SK-MEL-5 (cell line): ENCODE results near the gene DAZAP1. TPM values are rescaled to one million over a fixed set of nuclear protein-coding genes. Genes with fewer than 3 reads are reported as not detected.

Source experiments
- DNase-seq: peaks from one replicate; pipeline ENCODE4 v3.0.0-alpha.2; 2016; ENCODE audit warnings: low read depth, low spot score
- in situ Hi-C: cut with HindIII; loops from 2 replicates; pipeline ENCODE4 v1.10.0; 2016; ENCODE audit warnings: low sequenced_read_pairs, high pct_unique_total_duplicates, low pct_unique_long_range_greater_than_20kb
- total RNA-seq: library from RNA; depleted of rRNA; stranded (reverse); fragments of >200 nt; shearing (Covaris generic); gene quantifications from 2 replicates; pipeline ENCODE4 v1.2.3, GENCODE V29; 2014

DAZAP1 gene
- total RNA-seq, 1 experiment from 2014 or later: 71.7 TPM

DNA sequence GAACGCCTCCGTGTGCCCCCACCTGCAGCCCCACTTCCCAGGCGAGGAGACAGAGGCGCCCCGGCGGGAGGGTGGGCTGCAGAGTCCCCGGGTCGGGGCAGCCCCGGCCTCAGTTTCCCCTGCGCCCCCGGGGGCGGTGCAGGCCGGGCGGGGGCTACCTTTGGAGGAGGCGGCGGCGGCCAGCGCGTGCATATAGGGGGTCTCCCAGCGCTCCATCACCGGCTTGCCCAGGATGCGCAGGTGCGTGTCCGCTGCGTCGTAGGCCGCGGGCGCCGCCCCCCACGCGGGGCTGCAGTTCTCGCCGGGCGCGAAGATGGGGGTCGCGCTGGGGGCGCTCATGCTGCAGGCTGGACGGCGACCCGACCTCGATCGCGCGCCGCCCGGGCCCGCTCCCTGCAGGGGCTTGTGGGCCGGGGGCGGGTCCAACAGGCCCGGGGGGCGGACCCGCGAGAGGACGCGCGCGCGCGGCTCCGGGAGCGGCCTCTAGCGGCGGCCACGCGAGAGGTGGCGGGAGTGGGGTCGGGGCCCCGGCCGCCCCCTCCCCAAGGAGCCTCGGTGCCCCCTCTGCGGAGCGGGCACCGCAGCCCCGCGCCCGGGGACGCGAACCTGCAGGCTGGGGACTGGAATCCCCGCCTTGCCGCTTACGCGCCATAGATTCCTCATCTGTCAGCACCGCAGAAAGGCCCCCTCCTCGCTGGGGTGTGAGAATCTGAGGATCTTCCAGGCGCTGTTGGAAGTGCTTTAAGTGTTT, 6.1 kb upstream of the DAZAP1 start, which contains the start of gene GAMT:
Gene GAMT, minus strand, starts transcription at position 405 of the 751 bp plus-strand sequence. Its CDS starts 66 bp downstream, at position 339.
- in situ Hi-C loops: no loop called here

DNA sequence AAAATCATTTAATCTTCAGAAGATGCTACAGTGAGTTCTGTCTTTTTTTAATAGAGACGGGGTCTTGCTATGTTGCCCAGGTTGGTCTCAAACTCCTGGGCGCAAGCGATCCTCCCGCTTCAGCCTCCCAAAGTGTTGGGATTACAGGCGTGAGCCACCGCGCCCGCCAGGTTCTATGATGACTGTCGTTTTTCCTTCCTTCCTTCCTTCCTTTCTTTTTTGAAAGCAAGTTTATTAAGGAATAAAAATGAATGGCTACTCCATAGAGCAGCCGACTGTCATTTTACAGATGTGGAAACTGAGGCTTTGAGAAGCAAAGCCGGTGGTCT, 5.5 kb upstream of the DAZAP1 start:
- in situ Hi-C loops: no loop called here
- no peak for DNase-seq

More for the DNA sequence above, 6.1 kb upstream of the DAZAP1 start, which contains the start of gene GAMT:
- peak; percentile 34 for DNase-seq

DNA sequence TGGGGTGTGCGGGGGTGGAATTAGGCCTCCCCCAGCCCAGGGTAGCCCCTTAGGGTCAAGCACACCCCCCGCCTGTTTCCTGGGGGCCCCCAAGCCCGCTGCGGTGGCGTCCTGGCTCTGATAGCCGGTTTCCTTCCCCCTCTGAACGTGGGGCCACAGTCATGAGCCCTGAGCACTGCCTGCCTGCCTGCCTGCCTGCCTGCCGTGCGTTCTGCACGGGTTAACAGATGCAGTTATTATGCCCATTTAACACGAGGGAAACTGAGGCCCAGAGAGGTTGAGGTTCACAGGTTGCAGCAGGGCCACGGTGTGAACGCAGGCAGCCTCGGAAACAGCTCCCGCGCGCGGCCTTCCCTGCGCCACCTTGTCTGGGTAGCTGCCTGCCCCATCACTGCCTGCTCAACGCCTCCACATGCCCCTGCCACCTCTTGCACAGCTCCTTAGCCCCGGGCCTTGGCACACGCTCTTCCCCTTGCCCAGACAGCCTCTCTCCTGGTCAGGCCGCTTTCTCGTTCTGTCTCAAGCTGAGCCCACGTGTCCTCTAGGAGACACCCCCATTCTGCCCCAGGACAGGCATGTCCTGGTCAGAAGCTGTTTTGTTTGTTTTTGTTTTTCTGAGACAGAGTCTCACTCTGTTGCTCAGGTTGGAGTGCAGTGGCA, 4.8 kb upstream of the DAZAP1 start:
- DNase-seq: peak; percentile 22
- in situ Hi-C loops: no loop called here

DNA sequence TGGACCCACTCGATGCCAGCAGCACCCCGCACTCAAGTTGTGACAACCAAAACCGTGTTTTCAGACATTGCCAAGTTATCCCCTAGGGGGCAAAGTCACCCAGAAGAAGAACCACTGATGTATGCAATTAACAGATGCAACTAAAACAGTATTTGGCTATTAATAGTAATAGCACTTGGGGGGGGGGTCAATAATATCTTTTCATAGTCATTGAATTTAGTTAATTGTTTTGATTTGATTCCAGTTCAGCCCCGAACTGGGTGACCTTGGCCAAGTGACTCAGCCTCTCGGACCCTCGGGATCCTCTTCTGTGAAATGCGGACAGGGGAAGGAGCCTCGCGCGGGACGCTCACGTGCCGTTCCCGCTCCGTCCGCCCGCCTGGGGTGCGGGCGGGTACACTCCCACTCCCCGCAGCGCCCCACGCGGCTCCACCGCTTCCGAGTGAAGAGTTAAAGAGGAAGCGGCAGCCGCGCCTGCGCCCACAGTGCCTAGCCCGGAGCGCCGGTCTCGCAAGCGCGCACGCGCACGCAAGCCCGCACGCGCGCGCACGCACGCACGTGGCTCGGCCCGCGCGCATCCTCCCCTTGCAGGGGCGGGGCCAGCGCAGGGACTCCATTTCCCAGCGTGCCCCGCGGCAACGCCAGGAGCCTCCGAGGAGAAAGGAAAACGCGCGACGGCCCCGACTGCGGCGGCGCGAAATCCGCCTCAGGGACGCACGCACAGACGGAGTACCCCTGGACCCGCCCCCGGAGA, 435 bp upstream of the DAZAP1 start:
- in situ Hi-C loops: no loop called here
- peak; percentile 96 for DNase-seq

DNA sequence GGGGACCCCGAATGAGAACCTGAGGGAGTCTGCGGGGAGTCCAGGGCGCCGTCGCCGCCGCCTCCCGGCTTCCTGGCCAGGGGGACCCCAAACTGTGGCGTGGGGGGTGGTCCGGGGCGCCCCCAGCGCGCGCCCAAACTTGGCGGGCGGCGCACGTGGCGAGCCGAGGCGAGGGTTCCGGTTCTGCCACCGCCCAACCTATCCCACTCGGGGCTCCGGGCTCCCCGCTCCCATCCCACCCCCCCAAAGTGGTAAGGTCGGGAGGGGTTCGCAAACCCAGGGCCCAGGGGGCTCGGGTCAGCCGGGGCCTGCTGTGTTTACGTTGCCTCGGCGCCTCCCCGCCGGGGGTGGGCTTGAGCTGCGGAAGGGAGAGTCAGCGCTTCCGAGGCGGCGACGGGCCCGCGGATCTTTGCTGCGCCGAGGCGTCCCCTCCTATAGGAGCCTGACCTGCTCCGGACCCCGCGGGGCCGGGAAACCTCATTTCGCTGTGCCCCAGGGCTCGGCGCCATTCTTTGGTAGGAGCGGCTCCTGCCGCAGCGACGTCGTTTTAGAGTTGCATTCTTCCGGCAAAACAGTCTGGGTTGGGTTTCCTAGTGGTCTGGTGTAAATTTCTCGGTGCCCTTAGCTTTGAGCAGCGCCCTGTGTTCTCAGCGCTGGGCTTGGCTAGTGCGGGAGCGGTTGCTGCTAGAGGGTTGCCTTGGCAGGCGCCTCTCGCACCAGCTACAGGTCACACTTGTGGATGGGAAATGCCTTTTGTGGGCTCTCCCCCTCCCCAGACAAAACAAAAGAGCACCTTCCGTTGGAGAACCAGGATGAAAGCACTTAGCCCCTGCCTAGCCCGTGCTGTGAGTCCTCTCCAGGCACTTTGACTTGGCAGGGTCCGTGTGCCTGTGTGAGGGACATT, 1.2 kb downstream of the DAZAP1 start:
- in situ Hi-C loops: no loop called here
- no peak for DNase-seq

DNA sequence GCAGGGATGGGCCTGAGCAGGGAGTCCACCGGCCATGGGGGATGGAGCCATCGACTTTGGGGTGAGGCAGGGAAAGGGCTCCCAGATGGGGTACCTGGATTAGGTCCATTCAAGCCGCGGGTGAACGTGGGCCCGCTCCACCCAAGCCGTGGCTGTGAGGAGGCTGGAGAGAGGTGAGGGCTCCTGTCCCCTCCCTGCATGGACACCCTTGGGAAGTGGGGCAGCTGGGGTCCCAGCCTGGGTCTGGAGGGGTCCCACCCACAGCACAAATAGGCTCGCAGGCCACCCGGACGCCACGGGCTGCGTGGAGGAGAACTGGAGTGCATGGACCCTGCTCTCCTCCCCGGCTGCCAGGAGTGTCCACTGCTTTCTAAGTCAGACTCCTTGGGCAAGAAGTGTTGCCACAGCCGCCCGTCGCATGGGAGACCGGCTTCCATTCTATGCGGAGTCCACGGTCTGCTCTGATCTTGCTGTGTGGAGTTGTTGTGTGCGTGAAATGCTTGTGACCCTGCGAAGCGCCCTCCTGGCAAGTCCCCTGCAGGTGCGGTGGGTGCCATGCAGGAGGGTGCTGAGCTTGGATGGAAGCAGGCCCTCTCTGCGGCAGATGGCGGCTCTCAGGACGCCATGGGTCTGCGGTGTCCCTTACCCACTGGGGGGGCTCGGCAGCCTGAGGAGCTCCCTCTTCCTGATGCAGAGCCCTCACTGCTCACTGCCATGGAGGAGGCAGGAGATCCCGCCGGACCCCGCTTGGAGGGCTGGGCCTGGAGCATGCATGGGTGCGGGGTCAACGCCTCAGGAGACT, 2.0 kb downstream of the DAZAP1 start:
- in situ Hi-C loops: no loop called here
- no peak for DNase-seq

DNA sequence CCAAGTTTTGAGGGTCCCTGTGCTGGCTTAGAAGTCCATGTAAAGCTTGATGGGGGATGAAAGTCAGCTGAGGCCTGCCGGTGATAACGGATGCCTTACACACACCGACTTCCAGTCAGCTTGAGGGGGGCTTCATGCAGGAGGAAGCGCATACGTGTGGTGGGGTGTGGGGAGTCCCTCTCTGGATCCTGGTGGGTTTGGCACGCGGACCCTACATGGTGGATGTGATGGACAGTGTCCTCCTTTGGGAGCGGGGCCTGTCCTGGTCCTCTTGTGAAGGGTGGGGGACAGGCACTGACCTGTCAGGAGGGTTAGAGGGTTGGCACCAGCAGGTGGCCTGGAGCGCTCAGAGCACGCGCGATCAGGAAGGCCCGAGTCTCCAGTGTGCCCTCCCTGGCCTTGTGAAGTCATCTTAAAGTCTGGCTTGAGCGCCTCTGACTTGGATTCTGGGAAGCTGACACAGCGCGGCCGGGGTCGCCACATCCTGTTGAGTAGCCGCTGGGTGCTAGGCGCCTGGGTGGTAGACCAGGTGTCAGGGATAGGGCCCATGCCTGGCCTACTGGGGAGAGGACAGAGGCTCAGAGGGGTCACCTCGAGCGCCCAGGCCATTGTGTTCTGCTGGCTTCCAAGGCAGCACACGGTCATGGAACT, 2.9 kb downstream of the DAZAP1 start:
- DNase-seq: no peak

DNA sequence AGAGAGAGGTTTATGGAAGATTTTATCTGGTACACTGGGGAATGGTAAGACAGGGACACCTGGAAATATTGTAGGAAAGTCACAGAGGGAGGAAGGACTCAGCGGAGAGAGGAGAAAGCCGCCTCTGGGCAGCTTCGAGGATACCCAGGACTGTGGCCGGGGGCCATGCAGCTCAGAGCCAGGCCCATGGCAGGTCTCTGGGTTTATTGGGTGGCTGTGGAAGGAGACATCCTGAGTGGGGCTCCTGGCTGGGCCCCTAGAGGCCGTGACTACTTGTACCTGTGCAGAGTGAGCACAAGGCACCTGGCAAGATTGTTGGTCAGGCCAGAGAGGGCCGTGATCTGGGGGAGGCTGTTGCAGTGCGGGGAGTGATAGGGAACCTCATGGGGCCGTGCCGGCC, 3.4 kb downstream of the DAZAP1 start:
- no peak for DNase-seq

More for the DNA sequence above, 2.9 kb downstream of the DAZAP1 start:
- in situ Hi-C loops: no loop called here

DNA sequence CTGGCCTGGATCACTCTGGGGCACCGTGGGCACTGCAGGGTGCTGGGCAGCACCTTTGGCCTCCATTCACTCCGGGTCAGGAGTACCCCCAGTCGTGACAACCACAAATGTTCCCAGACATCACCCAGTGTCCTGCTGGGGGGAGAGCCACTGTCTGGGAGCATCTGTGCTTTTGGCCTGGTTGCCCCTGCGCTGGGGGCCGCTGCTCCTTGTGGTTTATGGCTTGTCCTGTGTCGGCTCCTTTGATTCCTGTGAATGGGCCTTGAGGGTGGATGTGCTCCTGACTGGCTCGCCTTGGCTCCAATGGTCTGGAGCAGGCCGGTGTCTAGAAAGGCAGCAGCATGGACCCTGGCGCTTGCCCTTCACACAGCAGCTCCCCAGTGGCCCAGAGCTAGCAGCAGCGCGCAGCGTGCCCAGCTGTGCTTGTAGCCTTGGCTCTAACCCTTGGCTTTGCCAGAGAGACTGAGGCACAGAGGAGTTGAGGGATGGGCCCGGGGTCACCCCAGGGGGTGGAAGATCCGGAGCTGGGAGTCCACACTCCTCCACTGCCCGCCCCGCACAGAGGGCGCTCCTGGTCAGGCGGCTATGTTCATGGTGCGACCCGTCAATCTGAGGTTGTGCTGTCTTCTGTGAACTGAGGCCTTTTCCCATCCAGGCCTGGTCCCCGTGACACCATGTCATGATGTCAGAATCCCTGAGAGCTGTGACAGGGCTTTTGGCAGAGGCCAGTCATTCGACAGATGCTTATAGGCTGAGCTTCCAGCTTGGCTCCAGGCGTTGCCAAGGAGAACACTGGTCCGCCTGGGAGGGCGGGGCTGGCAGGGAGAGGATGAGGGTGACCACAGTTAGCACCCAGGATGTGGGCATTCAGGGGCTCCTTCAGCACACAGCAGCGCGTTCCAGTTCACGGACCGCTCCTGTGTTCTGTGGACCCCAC, 4.1 kb downstream of the DAZAP1 start:
- in situ Hi-C loops: no loop called here
- no peak for DNase-seq

More for the DNA sequence above, 3.4 kb downstream of the DAZAP1 start:
- in situ Hi-C loops: no loop called here

DNA sequence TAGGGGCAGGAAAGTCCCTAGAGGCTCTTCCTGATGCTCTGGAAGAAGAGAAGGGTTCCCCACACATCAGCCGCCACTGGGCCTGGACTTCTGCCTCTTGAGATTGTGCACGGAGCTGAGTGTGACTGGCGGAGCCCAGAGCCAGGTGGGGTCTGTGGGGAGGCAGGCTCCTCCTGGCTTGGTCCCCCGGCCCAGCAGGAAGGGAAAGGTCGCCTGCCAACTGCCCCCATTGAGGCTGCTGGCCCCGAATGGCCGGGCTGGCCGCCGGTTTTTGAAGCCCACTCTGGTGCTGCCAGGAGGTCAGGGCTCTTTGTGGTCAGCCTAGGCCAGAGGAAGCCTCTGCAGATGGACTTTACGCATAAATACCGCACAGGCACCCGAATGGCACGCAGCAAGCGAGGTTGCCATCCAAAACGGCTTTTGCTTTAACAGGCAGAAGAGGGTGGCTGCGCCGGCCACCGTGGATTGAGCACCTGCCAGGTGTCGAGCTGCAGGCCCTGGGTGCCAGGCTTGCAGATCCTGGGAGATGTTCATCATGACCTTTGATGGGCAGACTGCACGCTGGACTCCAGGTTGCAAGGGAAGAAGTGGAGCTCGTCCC, 5.0 kb downstream of the DAZAP1 start:
- no peak for DNase-seq
- in situ Hi-C loops: no loop called here

DNA sequence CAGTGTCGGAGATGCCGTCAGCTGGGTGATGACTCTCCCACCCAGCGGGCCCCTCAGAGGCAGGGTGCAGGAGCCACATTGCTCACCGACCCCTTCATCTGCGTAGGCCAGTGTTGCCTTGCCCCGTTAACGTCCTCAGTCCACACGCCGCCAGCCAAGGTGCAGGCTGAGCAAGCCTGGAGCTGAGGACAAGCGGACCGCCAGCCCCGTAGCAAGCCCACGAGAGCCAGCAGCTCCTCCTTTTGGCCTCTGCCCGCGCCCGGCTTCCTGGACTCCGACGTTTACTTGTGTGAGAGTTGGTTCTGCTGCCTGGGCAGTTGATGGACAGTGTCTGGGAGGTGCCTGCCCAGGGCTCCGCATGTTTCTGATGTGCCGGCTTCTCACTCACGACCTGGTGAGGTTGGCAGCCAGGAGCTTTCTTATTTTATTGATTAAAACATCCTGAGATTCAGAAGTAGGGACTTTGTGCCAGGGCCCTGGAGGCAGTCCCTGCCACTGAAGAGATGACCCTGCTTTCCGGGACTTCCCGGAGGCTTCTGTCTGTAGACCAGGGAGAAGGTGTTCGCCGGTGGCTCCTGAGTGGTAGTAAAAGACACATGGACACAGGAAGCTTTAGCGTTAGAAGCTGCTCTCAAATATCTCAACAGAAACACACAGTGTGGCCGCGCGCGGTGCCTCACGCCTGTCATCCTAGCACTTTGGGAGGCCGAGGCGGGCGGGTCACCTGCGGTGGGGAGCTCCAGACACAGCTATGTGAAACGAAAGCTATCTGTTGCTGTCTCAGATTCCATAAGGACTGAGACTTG, 5.8 kb downstream of the DAZAP1 start:
- in situ Hi-C loops: no loop called here
- DNase-seq: no peak

DNA sequence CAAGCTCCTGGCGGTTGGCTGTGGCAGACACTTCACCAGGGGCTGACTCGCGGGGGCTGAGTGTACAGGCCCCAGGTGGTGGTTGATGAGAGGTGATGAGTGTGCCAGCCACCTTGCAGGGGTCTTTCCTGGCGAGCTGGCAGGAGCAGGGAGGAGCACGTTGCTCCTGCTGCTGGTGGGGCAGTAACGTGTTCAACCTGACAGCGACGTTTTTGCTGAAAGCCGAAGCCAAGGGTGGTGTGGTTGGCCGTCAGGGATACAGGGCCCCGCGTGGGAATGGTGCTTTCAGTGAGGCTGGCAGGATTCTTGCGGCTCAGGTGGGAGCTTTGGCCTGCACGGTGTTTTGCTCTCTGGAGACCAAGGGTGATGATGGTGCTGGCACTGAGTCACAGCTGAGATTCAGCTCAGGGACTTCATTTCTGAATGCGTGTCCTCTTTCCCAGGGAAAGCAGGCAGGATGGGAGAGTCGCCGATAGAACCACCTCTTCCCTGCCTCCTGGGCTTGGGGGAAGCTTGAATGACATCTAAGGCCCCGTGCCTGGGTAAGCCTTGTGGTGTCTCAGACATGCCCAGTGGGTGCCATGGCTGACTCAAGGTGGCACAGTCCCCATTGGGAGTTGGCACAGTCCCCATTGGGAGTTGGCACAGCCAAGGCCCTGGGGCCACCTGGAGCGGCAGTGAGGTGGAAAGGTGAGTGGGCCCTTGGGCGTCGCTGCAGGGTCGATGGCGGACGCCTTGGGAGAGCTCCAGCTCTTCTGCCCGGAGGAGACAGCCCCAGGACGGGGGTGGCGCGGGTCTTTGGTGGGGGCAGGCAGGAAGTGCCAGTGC, 8.8 kb downstream of the DAZAP1 start:
- in situ Hi-C loops: no loop called here
- no peak for DNase-seq

DNA sequence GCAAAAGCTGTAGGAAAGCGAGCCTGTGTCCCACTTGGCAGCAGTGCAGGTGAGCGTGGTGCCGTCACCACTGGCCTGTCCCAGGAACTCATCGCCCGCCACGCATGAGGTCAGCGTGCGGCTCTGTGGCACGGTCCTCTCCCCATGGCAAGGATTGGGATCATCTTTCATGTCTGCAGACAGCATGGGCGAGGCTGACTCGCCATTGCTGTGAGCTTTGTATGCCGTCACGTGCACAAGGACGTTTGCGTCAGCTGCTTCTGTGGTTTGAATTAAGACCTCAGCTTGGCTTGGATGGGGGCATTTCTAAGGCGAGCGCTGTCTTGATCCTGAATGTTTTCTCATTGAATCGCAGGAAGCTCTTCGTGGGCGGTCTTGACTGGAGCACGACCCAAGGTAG, 9.8 kb downstream of the DAZAP1 start:
- no peak for DNase-seq
- in situ Hi-C loops: no loop called here
